GM12878 (cell line): ENCODE measurements around the gene DSE.

Experiments used
- POLR2A ChIP-seq: IDR thresholded peaks from 2 replicates; pipeline ENCODE4 v1.6.1; 2011; ENCODE audit warnings: low read depth, mild to moderate bottlenecking, low read length
- REST ChIP-seq: IDR thresholded peaks from 2 replicates; pipeline ENCODE4 v1.6.1; 2012; ENCODE audit warnings: mild to moderate bottlenecking, low read depth, low read length
- TF ChIP-seq, protein P1 (sequence below): fragments of 450-650 bp; IDR thresholded peaks from 2 replicates; pipeline ENCODE4 v1.6.1; 2017; ENCODE audit warnings: mild to moderate bottlenecking
- TF ChIP-seq, protein P2 (sequence below), 3 experiments: IDR thresholded peaks in 2 of 3; conservative IDR thresholded peaks in 1 of 3; 2 replicates each; pipeline ENCODE4 v1.5.1; 2011; ENCODE audit warnings: low read depth in 3 of 3, low read length in 3 of 3, mild to moderate bottlenecking in 3 of 3, control low read depth in 2 of 3, moderate library complexity in 2 of 3, inconsistent platforms in 1 of 3, mixed read lengths in 1 of 3; ENCODE audit not compliant: control insufficient read depth in 2 of 3, insufficient read depth in 1 of 3; ENCODE audit errors: extremely low read depth in 1 of 3

DNA sequence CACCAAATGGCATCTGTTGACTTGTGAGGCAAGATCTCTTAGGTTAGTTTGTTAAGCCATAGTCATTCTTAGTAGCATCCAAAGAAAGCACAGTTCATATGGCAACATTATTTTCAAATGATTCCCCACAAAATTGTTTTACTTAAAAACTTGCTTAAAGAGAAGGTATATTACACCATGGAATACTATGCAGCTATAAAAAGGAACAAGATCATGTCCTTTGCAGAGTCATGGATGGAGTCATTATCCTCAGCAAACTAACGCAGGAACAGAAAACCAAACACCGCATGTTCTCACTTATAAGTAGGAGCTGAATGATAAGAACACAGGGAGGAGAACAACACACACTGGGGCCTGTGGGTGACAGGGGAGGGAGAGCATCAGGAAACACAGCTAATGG, 10.9 kb upstream of the DSE start:
- TF ChIP-seq POLR2A (no peak), REST (no peak)
- TF ChIP-seq, protein P1, sequence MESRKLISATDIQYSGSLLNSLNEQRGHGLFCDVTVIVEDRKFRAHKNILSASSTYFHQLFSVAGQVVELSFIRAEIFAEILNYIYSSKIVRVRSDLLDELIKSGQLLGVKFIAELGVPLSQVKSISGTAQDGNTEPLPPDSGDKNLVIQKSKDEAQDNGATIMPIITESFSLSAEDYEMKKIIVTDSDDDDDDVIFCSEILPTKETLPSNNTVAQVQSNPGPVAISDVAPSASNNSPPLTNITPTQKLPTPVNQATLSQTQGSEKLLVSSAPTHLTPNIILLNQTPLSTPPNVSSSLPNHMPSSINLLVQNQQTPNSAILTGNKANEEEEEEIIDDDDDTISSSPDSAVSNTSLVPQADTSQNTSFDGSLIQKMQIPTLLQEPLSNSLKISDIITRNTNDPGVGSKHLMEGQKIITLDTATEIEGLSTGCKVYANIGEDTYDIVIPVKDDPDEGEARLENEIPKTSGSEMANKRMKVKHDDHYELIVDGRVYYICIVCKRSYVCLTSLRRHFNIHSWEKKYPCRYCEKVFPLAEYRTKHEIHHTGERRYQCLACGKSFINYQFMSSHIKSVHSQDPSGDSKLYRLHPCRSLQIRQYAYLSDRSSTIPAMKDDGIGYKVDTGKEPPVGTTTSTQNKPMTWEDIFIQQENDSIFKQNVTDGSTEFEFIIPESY: no peak
- TF ChIP-seq, protein P2, sequence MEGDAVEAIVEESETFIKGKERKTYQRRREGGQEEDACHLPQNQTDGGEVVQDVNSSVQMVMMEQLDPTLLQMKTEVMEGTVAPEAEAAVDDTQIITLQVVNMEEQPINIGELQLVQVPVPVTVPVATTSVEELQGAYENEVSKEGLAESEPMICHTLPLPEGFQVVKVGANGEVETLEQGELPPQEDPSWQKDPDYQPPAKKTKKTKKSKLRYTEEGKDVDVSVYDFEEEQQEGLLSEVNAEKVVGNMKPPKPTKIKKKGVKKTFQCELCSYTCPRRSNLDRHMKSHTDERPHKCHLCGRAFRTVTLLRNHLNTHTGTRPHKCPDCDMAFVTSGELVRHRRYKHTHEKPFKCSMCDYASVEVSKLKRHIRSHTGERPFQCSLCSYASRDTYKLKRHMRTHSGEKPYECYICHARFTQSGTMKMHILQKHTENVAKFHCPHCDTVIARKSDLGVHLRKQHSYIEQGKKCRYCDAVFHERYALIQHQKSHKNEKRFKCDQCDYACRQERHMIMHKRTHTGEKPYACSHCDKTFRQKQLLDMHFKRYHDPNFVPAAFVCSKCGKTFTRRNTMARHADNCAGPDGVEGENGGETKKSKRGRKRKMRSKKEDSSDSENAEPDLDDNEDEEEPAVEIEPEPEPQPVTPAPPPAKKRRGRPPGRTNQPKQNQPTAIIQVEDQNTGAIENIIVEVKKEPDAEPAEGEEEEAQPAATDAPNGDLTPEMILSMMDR (IDR thresholded peaks at IDR 0.05 in 2 of 3, conservative IDR thresholded peaks at IDR 0.05 in 1 of 3; ENCODE audit: control insufficient read depth in 2 of 3, extremely low read depth in 1 of 3, insufficient read depth in 1 of 3, low read depth in 3 of 3, low read length in 3 of 3): no peak
